Metanephros (tissue), 1 donor: Measurements from ENCODE around the gene MEI4. TPM values are rescaled to one million over a fixed set of nuclear protein-coding genes. Genes with fewer than 3 reads are reported as not detected.

Source experiments
- total RNA-seq: library from RNA; depleted of rRNA; stranded (reverse); fragments of >200 nt; gene quantifications from one replicate; pipeline ENCODE4 v1.2.3, GENCODE V29; 2014

MEI4 gene
- 1.2 TPM for total RNA-seq

DNA sequence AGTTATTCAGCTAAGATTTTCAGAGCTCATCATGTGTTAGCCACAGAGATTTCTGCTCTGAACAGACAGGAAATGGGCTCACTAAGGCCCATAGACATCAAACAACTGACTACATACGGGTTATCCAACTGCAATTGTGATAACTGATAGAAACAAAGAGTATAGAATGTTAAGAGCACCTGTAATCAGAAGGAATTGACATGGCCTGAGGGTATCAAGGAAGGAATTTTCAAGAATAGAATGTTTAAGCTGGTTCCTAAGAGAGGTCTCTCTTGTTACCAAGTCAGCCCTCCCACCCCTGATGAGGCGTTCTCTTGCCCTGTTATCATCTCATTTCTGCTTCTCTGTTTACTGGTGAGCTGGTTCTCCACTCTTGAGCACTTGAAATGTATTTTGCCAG, at the start of gene MEI4:
TSS of gene MEI4 (plus strand) at position 301 of the 400 bp plus-strand sequence. CDS start 37,633 bp downstream, outside the sequence.

Other genes starting within 250 kb of the MEI4 start
- gene HTR1B, start 189.5 kb upstream of the MEI4 start, total RNA-seq: 0.35 TPM